A673 (cell line): ENCODE measurements around the gene RAB14. TPM values are rescaled to one million over a fixed set of nuclear protein-coding genes. Genes with fewer than 3 reads are reported as not detected.

Experiments
- BruUV-seq: library from RNA; stranded (reverse); fragments of 400-500 nt; replicated peaks from 2 replicates; lab custom pipeline; 2021; lab: Mats Ljungman, UMichigan
- CTCF ChIA-PET: fragments of 300-600 bp; sonication (Branson Sonifier 250); formaldehyde crosslinking; loops from one replicate; lab custom pipeline; 2022; ENCODE audit warnings: antibody characterized with exemption; lab: Charles Lee
- POLR2A ChIA-PET: fragments of 300-600 bp; sonication (Branson Sonifier 250); formaldehyde crosslinking; loops from one replicate; lab custom pipeline; 2022; ENCODE audit warnings: antibody characterized with exemption; ENCODE audit not compliant: low non-redundant PET; lab: Charles Lee
- DNase-seq: peaks from one replicate; pipeline ENCODE4 v3.0.0-alpha.2; 2015; ENCODE audit warnings: low spot score
- H3K27ac ChIP-seq: fragments of 200-600 bp; sonication (generic); 2 replicates; pipeline ENCODE4 v1.5.1; 2016; ENCODE audit warnings: mixed run types, low read depth, mild to moderate bottlenecking, mixed read lengths, antibody characterized with exemption, low read length; ENCODE audit not compliant: poor library complexity, severe bottlenecking
- H3K27me3 ChIP-seq: fragments of 200-600 bp; sonication (generic); replicated peaks from 2 replicates; pipeline ENCODE4 v1.6.1; 2017; ENCODE audit warnings: mixed run types, low read depth, mild to moderate bottlenecking, mixed read lengths, antibody characterized with exemption, low read length; ENCODE audit not compliant: insufficient read depth, poor library complexity
- H3K36me3 ChIP-seq: fragments of 200-600 bp; sonication (generic); 2 replicates; pipeline ENCODE4 v1.6.1; 2016; ENCODE audit warnings: mixed run types, mild to moderate bottlenecking, mixed read lengths, antibody characterized with exemption, low read length; ENCODE audit not compliant: insufficient read depth, poor library complexity, severe bottlenecking
- H3K4me1 ChIP-seq: fragments of 200-600 bp; sonication (generic); 2 replicates; pipeline ENCODE4 v1.6.1; 2017; ENCODE audit warnings: mixed run types, mild to moderate bottlenecking, mixed read lengths, antibody characterized with exemption, low read length; ENCODE audit not compliant: insufficient read depth, poor library complexity, severe bottlenecking
- H3K4me3 ChIP-seq: fragments of 200-600 bp; sonication (generic); 2 replicates; pipeline ENCODE4 v1.5.1; 2016; ENCODE audit warnings: low read depth, mixed run types, mild to moderate bottlenecking, mixed read lengths, low read length; ENCODE audit not compliant: poor library complexity, severe bottlenecking
- H3K9me3 ChIP-seq: fragments of 200-600 bp; sonication (generic); 2 replicates; pipeline ENCODE4 v1.6.1; 2016; ENCODE audit warnings: mixed run types, low read depth, mild to moderate bottlenecking, mixed read lengths, antibody characterized with exemption, low read length; ENCODE audit not compliant: poor library complexity, severe bottlenecking
- CTCF ChIP-seq: fragments of 300-800, 200-600 bp; sonication (generic); conservative IDR thresholded peaks from 2 replicates; pipeline ENCODE4 v1.5.1; 2017; ENCODE audit warnings: low read depth, mild to moderate bottlenecking, antibody characterized with exemption, low read length, moderate library complexity, mixed read lengths
- EZH2 ChIP-seq: fragments of 200-600 bp; sonication (generic); IDR thresholded peaks from 2 replicates; pipeline ENCODE4 v1.6.1; 2017; ENCODE audit warnings: borderline replicate concordance, low read depth, mild to moderate bottlenecking, mixed read lengths, antibody characterized with exemption, low read length; ENCODE audit not compliant: poor library complexity, severe bottlenecking
- intact Hi-C: fragments of 100-400 bp; cut with micrococcal nuclease; formaldehyde crosslinking; loops from one replicate; pipeline ENCODE4 v1.10.0; 2022; ENCODE audit not compliant: unreplicated experiment
- total RNA-seq: library from RNA; stranded (reverse); gene quantifications from 2 replicates; pipeline ENCODE4 v1.2.3, GENCODE V29; 2021

RAB14 gene
- total RNA-seq, 1 experiment from 2014 or later = 71.9 TPM

- H3K36me3 ChIP-seq = no peaks in the 10 kb centered on the region
- peaks cover 23% of the 10 kb centered on the region for H3K4me1 ChIP-seq
- ChIA-PET POLR2A (no interaction called here), CTCF (no interaction called here)
- no peaks in the 10 kb centered on the region for H3K27me3 ChIP-seq
- intact Hi-C loops = no loop called here
- DNase-seq = peak; percentile 81
- H3K4me3 ChIP-seq = no peak overlapping the region
- no peaks in the 10 kb centered on the region for H3K9me3 ChIP-seq
- BruUV-seq = no TSS peak
- H3K27ac ChIP-seq = no peak overlapping the region
- no peak for TF ChIP-seq EZH2
- peak; percentile 93 for TF ChIP-seq CTCF
Observed at GRCh38 chr9:121222524-121223171, 21.0 kb upstream of the RAB14 start.

- H3K4me3 ChIP-seq = no peak overlapping the region
- CTCF ChIA-PET = no interaction called here
- H3K36me3 ChIP-seq = no peaks in the 10 kb centered on the region
- peaks cover 23% of the 10 kb centered on the region for H3K4me1 ChIP-seq
- no peak for DNase-seq
- POLR2A ChIA-PET = no interaction called here
- BruUV-seq = no TSS peak
- H3K27me3 ChIP-seq = no peaks in the 10 kb centered on the region
- TF ChIP-seq EZH2 (no peak), CTCF (no peak)
- intact Hi-C loops = no loop called here
- H3K27ac ChIP-seq = no peak overlapping the region
- H3K9me3 ChIP-seq = no peaks in the 10 kb centered on the region
Observed at GRCh38 chr9:121221664-121222055, 20.0 kb upstream of the RAB14 start.

DNA sequence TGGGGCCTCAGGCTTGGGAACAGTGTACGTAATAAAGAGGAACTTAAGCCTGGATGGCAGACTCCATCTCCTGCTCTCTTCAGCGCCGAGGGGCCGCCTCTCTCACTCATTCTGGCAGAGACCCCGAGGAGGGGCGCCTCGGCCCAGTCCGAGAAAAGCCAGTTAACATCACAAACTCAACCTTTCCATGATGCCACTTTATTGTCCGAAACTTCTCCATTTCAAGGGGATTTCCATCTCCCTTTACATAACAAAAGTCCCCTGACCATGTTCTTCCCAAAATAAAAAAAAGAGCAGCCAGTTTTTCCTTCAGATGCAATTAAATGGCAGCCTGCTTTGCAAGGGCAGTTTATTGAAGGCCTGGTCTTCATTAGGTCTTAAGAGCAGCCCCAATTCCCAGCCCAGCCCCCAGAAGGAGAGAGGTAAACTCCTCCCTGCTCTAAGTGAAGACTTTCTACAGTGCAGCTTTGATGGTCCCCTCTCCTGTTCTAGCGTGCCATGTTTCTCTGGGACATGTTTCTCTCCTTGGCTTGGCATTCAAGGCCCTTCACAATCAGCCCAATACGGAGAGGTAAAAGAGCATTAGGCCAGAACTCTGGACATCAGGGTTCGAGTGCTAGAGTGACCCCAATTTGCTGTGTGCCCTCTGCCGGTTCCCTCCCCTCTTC, 19.5 kb upstream of the RAB14 start:
- DNase-seq = no peak
- Histone ChIP-seq H3K27ac (no peak overlapping the region), H3K36me3 (no peaks in the 10 kb centered on the region), H3K4me1 (peaks cover 23% of the 10 kb centered on the region), H3K4me3 (no peak overlapping the region), H3K27me3 (no peaks in the 10 kb centered on the region), H3K9me3 (no peaks in the 10 kb centered on the region)
- BruUV-seq = no TSS peak
- intact Hi-C loops = no loop called here
- TF ChIP-seq CTCF (no peak), EZH2 (no peak)
- ChIA-PET POLR2A (no interaction called here), CTCF (no interaction called here)
